SKM-1 (cell line): ENCODE measurements around the gene ZNF79.

Experiments
- DNase-seq: peaks from one replicate; lab custom pipeline; 2025; ENCODE audit not compliant: unreplicated experiment; lab: John Stamatoyannopoulos, UW

ZNF79 gene

DNA sequence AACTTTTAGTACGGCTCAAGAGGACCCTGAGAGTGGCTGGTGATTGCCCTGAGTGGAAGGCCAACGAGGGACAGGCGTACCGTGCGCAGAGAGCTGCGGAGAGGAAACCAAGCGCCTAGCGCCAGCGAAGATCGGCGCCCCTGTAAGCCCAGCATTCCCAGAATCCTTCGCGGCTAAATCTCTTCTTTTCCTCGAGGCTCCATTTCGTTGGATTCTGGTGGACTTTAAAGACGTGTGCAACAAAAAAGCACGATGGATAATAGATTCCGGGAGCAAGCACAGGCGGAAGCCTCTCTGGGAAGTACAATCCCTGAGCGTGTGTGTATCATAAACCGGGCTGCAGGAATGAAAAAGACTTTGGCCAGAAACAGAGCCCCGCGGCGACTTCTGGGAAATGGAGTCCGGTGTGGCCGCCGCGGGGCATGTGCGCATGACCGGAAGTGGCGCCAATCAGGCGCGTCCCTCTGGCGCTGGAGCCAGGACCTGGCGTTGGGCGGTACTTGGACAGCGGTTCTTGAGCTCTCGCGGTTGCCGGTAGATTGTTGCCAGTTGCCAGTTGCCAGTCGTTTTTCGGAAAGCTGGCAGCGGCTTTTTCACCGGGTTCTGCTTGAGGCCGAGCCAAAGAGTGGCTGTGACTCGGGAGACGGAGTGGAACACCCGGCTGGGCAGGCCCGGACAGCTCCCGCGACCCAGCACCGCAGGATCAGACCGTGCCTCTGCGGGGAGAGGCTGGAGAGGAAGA is at the start of gene ZNF79:
TSS of gene ZNF79 (plus strand) at position 449 of the 742 bp plus-strand sequence. CDS start 406 bp downstream, outside the sequence.
- DNase-seq: peak; percentile 80

DNA sequence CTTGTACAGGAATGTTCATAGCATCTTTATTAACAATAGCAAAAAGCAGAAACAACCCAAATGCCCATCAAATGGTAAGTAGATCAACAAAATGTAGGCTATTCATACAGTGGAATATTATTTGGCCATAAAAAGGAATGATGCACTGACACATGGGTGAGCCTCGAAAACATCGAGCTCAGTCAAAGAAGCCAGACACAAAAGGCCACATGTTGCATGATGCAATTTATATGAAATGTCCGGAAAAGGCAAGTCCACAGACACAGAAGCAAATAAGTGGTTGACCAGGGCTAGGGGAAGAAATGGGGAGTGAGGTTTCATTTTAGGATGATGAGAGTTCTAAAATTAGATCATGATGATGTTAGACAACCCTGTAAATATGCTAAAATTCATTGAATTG is 43.7 kb upstream of the ZNF79 start:
- no peak for DNase-seq

DNA sequence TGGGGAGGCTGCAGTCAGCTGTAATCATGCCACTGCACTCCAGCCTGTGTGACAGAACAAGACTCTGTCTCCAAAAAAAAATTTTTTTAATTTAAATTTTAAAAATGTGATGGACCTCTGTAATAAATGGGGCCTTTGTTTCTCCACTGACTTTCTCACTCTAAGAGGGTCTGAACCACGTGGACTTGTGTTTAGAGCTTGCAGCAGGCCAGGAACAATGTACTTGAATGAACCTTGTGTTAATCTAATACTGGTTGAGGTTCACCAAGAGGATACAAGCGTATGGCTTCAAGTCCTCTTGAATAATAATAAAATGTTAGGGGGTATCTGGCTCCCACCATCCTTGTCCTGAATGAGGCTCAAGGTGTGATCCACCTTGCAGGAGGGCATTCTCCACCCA is 41.6 kb upstream of the ZNF79 start:
- DNase-seq: no peak

GRCh38 chr9:127384016-127384730 is 40.0 kb upstream of the ZNF79 start:
- no peak for DNase-seq

DNA sequence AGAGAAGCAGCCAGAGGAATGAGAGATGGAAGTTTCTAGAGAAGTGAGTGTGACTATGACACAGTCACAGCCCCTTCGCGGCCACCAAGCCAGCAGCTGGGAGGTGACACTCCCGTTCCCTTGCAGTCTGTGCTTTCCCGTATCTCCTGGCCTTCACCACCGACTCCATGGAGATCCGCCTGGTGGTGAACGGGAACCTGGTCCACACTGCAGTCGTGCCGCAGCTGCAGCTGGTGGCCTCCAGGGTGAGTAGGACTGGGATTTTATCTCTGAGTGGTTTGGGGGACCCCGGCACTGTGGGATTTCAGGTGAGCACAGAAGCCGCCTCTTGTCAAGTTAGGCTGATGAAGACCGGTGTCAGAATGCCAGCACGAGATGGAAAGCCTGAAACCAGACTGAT is 39.3 kb upstream of the ZNF79 start:
- no peak for DNase-seq

GRCh38 chr9:127386249-127386648 is 37.9 kb upstream of the ZNF79 start:
- DNase-seq: no peak

DNA sequence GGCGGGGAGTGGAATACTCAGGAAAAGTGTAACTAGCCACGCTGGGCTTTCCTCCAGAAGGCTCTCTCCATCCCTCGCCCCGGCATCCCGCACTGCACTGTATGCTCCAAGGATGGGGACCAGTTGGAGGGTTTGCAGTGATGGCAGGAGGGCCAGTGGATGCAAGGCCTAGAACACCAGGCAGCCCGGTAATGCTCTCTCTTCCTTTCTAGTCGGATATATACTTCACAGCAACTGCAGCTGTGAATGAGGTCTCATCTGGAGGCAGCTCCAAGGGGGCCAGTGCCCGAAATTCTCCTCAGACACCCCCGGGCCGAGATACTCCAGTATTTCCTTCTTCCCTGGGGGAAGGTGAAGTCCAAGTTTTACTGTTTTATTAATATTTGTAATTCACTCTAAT is 37.2 kb upstream of the ZNF79 start:
- no peak for DNase-seq

DNA sequence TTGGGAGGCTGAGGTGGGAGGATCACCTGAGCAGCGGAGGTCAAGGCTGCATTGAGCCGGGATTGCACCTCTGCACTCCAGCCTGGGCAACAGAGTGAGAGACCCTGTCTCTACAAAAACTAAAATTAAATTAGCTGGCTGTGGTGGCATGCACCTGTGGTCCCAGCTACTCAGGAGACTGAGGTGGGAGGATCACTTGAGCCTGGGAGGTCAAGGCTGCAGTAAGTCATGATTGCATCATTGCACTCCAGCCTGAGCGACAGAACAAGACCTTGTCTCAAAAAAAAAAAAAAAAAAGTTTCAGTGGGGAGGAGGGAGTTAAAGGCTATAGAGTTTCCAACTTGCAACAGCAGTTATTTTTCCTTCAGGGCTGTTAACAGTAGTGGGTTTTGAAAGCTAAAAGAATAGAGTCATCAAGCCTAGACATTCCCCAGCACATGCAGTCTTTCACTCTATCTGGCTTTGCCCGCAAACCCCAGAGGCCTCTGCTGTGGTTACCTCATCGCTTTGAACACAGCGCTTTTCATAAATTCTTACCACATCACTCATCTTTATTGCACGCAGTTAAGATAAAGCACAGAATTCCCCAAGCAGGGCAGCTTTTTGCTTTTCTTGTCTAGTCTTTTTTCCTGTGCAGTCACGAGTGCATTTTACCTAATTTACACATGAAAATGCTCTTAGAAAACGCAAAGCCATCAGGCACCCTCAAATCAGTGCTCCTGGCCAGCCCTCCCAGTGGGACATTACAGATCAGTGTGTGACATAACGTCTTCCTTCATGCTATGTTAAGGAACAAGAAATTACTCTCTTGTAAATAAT is 35.9 kb upstream of the ZNF79 start:
- no peak for DNase-seq

DNA sequence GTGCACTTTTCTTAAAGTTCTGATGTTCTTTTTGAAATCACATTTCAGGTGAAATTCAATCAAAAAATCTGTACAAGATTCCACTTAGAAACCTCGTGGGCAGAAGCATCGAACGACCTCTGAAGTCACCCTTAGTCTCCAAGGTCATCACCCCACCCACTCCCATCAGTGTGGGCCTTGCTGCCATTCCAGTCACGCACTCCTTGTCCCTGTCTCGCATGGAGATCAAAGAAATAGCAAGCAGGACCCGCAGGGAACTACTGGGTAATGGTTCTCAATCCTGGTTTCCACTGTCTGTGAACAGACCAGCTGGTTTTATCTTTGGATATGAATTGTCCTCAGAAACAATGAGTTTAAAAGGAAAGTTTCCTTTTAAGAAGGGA is 35.3 kb upstream of the ZNF79 start:
- no peak for DNase-seq

- no peak for DNase-seq
These were observed 34.6 kb upstream of the ZNF79 start for GRCh38 chr9:127389381-127390247.

- no peak for DNase-seq
These were observed 34.0 kb upstream of the ZNF79 start for GRCh38 chr9:127390248-127390545.

DNA sequence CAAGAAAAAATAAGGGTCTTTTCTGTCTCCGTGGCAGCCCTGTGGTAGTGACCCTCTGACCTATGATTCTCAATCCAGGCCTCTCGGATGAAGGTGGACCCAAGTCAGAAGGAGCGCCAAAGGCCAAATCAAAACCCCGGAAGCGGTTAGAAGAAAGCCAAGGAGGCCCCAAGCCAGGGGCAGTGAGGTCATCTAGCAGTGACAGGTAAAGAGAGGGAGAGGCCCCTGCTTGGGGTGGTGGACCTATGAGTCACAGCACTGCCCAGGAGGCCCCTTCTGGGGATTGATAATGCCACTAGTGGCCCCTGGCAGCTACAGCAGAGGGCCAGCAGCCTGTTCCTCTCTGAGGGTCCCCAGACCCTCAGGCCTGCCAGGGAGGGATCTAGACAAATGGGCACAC is 33.6 kb upstream of the ZNF79 start:
- no peak for DNase-seq

GRCh38 chr9:127392166-127392565 is 32.0 kb upstream of the ZNF79 start:
- no peak for DNase-seq

- DNase-seq: no peak
These were observed 31.2 kb upstream of the ZNF79 start for GRCh38 chr9:127392976-127393375.

DNA sequence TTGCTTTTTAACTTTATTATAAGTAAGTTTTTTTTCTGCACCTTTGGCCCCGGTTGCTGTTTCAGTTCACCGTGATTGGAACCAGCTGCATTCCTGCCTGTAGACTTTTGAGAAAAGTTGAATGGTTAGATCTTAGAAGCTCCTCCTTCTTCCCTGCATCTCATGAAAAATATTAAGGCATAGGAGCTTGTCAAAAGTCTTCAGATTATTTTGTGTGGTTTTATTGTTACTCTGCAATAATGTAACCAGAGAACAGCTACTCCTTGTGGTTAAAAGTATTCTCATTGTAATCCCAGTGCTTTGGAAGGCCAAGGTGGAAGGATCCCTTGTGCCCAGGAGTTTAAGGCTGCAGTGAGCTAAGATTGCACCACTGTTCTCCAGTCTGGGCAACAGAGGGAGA is 30.5 kb upstream of the ZNF79 start:
- DNase-seq: no peak

GRCh38 chr9:127395497-127396252 is 28.5 kb upstream of the ZNF79 start:
- DNase-seq: no peak

GRCh38 chr9:127396253-127396807 is 27.9 kb upstream of the ZNF79 start:
- no peak for DNase-seq

- no peak for DNase-seq
These were observed 27.2 kb upstream of the ZNF79 start, which contains the start of gene SLC2A8 for GRCh38 chr9:127396808-127397645. Gene SLC2A8 (plus strand): TSS chr9:127397169. CDS start chr9:127397231, 62 bp downstream.
